GM18505 (cell line): ENCODE data around the gene TNFRSF13B.
A peak's percentile ranks its signal among the peaks of the same experiment; 100 is the strongest.
"Not testable (repeated sequence)": the region's sequence is repeated elsewhere in the genome, so short reads cannot be mapped to it uniquely, and the experiment has no call there.

ENCODE experiments used
- ATAC-seq: cut with Tn5 transposase; IDR thresholded peaks from one replicate; pipeline ENCODE4 v1.9.1; 2021; ENCODE audit not compliant: unreplicated experiment
- POLR2A ChIP-seq: IDR thresholded peaks from 4 replicates; pipeline ENCODE4 v1.6.1; 2011; ENCODE audit warnings: borderline replicate concordance; ENCODE audit not compliant: insufficient read depth, insufficient read length; ENCODE audit errors: extremely low read depth

The TNFRSF13B gene

DNA sequence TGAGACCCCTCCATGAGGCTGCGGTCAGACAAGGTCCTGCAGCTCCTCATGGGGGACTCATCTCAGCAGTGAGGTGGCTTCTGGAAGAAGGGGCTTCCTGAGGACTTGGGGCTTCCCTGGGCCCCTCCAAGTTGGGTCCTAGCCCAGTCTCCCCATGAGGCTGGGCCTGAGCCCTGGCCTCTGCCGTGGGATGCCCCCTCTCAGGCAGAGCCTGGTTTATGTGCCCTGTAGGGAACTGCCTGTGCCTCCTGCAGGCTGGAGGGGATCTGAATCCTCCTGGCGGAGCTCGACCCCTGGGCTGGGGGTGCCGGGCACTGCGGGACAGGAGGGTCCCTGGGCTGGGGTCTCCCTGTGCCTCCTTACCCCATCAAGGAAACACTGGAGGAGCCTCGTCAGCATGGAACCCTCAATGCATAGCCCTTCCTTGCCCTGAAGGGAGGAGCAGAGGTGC, 45.8 kb downstream of the TNFRSF13B start:
- ATAC-seq = no peak

DNA sequence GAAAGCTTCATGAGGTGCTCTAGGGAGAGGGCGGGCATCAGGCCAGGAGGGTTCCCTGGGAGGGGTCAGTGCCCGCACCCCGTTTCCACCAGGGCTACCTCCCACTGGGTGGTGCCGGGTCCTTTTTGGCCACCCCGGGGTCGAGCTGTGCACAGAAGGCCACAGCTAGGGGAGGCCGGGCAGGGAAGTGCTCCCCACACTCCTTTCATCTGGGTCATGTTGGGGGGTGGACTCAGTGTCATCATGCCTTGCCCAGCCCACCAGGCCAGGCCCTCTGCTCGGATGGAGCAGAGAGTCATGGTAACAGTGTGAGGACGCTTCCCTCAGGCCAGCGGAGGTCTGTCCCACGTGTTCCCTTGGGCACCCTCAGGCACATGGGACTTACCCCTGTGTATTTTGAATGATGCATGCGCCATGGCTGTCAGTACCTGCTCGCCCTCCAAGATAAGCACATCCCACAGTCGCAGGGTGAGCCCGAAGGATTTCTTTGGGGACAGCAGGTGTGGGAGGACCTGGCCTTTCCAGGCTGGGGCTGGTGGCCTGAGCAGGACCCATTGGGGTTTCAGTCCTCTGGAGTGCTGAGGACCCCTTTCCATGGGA, 46.4 kb downstream of the TNFRSF13B start:
- ATAC-seq = no peak

More for the DNA sequence above, 45.8 kb downstream of the TNFRSF13B start:
- no peak for TF ChIP-seq POLR2A

DNA sequence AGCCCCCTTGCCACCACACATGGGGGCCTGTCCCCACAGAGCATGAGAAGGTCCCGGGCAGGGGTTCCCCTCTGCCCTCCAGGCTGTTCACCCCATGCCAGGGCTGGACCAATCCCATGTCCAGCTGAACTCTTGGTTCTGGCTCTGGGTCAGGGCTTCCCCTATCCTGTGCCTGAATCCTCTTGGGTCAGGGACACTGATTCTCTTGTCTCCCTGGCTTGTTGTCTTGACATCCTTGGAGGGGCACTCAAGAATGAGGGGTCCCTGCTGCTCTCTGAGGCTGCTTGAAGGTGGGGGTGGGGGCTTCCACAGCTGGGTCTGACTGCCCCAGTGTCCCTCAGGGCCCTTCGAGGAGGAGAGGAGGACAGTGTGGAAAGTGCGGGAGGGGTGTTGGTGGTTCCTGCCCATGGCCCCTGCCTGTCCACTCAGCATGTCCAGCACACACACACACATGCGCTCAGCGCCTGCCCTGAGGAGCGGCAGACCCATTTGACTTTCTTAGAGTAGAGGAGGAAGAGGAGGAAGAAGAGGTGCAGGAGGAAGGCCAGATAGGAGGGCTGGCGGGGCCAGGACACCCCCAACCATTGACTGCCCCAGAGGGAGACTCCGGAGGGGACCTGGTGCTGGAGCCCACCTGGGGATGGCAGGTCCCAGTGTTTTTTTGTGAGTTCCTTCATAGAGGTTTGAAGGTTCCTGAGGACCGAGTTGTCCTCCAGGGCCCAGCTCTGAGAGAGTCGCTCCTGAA, 47.0 kb downstream of the TNFRSF13B start:
- no peak for ATAC-seq
- no peak for TF ChIP-seq POLR2A

More for the DNA sequence above, 46.4 kb downstream of the TNFRSF13B start:
- TF ChIP-seq POLR2A = no peak

DNA sequence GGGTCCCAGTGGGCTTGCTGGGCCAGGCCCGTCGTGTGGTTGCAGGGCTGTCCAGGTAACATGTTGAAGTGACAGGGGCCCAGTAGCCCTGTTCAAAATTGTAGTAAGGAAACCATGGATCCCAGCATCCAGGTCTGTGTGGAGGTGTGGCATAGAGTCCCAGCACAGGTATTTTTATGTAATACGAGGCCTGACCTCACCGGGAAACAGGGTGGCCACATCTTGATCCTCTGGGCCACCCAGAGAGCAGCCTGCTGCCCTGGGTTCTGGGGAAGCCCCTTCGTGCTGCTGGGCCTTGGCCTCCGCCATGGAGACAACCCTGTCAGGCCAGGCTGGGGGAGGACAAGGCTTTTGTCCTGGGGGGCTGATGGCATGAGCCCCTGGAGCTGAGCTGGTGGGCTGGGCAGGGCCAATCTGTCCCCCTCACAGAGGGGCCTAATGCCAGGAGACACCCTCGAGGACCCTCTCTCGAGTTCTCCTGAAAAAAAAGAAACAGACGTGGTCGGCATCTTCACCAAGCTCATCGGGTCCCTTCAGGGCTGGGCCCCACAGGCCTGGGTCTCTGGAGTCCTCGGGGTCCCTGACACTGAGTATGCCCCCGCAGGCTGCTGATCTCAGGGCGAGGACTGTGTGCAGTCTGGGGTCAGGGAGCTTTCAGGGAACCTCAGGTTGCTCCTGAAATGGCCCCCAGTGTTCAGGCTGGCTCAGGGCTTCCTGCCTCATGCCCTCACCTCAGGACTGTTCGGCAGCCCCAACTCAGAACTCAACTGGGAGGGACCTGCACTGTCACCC, 47.8 kb downstream of the TNFRSF13B start:
- ATAC-seq = no peak

DNA sequence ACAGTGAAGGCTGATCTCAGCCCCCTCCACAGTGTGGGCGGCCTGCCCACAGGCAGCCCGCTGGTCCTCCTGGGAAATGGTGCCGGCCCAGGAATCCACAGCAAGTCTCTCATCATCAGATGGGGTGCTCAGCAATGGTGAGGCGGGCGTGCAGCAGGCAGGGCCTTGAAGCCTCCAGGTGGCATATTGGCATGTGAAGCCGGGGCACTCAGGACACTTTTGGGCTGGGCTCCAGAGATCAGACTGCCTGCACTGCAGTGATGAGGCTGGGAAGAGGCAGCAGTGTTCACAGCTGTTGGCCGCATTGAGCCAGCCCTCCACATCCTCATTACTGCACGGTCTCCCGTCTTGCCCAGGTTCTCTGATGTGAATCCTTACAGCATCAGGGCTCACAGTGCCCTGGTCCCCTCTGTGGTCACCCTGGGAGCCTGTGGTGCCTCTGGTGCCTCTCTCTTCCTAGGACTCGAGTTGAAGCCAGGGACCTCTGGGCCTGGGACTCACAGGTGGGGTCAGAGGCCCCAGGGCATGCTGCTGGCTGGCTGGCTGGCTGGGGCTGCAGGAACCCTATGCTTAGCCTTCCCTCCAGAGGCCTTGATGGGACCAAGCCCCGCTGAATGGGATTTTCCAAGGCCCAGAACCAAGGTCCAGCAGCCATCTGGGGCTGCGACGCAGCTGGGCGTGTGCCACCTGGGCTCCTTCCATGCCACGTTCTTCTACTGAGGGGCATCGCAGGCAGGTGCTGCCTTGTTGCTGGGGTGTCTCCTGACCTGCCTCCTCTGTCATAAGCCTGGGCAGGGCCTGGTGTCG, 48.6 kb downstream of the TNFRSF13B start:
- peak; percentile 24 for TF ChIP-seq POLR2A
- ATAC-seq = no peak

More for the DNA sequence above, 47.8 kb downstream of the TNFRSF13B start:
- no peak for TF ChIP-seq POLR2A

DNA sequence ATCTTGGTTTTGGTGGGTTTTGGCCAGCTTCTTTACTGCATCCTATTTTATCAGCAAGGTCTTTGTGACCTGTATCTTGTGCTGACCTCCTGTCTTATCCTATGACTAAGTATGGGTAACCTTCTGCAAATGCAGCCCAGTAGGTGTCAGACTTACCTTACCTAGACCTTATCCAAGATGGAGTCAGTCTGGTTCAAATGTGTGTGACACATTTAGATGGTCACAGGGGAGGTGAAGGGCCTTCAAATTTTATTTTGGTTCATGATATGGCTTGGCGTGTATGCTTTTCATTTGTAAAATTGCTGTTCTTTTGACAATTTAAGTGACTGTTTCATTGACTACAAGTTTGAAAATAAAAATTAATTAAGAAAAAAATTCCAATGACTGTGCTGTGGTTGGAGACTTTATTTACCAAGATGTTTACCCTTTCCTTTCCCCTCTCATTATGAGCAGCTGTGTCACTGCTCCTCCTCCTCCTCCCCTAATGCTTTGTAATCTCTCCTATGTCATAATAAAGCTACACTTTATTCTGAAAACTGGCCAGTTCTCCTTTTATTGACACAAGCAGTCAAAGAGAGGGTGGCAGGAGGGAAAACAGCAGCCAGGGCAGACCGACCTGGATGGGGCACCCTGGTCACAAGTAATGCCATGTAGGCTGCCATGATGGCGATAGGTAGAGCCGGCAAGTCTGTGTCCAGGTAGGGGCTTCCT, 49.4 kb downstream of the TNFRSF13B start:
- no peak for TF ChIP-seq POLR2A
- no peak for ATAC-seq

DNA sequence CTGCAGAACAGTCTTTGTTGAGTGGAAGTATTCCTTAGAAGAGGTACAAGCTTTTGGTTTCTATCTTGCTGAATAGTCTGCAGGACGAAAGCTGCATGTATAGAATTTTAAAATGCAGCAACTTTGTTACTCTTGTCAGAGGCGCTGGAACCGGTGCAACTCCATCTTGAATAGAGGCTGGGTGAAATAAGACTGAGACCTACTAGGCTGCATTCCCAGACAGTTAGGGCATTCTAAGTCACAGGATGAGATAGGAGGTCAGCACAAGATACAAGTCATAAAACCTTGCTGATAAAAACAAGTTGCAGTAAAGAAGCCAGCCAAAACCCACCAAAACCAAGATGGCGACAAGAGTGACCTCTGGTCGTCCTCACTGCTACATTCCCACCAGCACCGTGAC, 50.5 kb downstream of the TNFRSF13B start:
- not testable (repeated sequence) for ATAC-seq

DNA sequence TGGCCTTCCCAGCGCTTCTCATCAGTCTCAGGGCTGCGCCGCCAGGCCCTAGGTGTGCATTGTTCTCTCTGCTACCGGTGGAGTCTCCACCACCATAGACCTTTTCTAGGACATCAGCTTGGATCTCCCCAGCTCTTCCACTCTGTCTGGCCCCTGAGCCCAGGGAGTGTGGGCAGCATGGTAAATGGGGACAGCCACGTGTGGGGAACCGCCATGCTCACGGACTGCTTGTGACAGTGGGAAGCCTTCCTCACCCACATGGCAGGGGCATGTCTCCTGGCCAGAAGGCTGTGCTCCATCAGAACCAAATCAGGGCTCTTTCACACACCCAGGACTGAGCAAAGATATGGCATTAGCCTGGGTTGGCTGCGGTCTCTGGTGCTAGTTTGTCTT, 51.3 kb downstream of the TNFRSF13B start:
- ATAC-seq = no peak
- no peak for TF ChIP-seq POLR2A

DNA sequence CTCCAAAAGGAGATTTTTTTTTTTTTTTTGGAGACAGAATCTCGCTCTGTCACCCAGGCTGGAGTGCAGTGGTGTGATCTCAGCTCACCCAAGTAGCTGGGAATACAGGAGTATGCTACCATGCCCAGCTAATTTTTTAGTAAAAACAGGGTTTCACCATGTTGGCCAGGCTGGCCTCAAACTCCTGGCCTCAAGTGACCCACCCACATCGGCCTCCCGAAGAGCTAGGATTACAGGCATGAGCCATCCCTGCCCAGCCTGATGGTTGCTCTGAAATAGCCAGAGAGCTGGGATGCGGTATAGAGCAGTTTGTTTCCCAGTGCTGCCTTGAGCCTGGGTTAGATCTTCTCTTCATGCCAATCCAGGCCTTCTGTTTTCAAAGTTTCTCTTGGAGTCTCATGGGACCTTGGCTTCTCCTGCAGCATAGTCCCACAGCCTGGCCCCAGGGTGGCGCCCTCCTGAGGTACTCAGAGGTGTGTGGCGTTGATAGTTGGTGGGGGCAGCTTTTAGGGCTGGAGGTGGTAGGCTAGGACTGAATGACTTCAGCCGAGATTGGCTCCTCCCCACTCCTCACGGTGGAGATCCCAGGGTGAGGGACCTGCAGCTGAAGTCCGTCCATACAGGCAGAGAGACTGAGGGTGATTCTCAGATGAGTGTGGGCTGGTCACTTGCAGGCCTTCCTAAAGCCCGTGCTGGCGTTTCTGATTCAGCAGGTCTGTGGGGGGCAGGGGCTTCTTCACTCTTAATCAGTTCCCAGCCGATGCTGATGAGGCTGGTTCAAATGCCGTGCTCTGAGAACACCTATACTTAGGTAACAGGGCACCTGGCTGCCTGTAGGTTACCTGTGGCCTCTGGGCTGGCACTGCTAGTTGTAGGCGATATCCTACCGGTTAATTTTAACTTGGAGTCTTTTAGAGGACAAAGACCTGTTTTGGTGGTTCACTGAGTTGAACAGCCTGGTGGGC, 52.0 kb downstream of the TNFRSF13B start:
- ATAC-seq = no peak
- TF ChIP-seq POLR2A = no peak

DNA sequence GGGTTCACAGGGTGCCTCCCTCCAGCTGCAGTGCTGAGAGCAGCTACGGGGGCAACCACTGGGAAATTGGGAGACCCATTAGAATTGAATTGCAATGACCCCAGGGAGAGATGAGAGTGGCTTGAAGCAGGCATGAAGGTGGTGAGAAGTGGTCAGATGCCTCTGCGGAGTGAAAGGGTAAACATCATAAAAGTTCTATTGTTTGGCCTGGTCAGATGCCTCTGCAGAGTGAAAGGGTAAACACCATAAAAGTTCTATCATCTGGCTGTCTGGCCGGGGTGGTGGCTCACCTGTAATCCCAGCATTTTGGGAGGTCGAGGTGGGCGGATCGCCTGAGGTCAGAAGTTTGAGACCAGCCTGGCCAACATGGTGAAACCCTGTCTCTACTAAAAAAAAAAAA, 53.5 kb downstream of the TNFRSF13B start:
- no peak for ATAC-seq
- no peak for TF ChIP-seq POLR2A

DNA sequence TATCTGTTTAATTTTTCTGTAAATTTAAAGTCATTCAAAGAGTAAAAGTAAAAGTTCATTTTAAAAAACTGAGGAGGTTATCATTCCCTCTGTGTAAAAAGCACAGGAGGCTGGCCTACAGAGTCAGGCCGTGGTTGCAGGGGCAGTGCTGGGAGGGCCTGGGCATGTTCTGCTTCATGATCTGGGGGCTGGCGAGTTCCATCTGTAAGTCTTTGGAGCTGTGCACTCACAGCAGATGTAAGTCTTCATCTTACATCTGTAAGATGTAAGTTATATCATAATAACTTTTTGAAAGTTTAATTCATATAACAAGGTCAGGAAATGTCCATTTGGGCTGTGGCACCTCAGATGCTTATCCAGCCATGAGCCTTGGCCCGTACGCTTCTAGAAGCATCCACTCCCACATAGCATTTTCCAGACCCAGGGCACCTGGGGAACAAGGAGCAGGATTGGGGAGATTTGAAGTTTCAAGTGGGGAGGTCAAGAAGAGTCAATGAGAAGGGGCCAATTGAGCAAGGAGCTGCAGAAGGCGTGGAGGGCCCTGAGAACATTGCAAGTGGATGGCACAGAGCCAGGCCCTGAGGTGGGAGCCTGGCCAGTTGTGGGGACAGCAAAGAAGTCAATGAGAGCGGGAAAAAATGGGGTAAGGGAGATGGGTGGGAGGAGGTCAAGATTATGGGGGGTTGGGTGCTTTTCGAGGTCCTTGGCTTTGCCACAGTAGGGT, 54.1 kb downstream of the TNFRSF13B start:
- ATAC-seq = no peak
- no peak for TF ChIP-seq POLR2A
